OCI-LY3 (cell line): Measurements from ENCODE around the gene LPCAT2.

ENCODE experiments used
- EZH2phosphoT487 ChIP-seq: fragments of 200-600 bp; shearing (Covaris generic); IDR thresholded peaks from 2 replicates; pipeline ENCODE4 v1.6.1; 2018; ENCODE audit warnings: antibody characterized with exemption, mixed run types, low read depth
- TF ChIP-seq, protein P1 (sequence below): fragments of 200-600, 300-600 bp; sonication (generic); IDR thresholded peaks from 2 replicates; pipeline ENCODE4 v1.5.1; 2014; ENCODE audit warnings: antibody characterized with exemption, low read length, low read depth

DNA sequence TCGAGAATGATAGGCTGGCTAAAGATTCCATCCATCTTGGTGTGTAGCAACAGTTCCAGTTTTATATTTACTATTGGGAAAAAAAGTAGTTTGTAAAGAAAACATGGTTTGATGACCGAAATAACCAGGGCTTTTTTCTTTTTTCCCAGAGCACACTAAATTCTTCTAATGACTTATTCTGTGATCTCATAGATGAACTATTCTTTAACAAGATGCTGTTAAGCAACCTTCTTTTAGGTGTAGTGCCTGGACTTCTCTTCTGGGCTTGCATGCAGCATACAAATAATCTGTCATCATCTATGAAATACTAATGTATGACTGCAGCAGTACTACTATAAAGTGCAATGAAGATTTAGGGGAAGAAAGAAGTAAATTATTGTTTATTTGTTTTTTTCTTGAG is 46.6 kb downstream of the LPCAT2 start:
- TF ChIP-seq, protein P1, sequence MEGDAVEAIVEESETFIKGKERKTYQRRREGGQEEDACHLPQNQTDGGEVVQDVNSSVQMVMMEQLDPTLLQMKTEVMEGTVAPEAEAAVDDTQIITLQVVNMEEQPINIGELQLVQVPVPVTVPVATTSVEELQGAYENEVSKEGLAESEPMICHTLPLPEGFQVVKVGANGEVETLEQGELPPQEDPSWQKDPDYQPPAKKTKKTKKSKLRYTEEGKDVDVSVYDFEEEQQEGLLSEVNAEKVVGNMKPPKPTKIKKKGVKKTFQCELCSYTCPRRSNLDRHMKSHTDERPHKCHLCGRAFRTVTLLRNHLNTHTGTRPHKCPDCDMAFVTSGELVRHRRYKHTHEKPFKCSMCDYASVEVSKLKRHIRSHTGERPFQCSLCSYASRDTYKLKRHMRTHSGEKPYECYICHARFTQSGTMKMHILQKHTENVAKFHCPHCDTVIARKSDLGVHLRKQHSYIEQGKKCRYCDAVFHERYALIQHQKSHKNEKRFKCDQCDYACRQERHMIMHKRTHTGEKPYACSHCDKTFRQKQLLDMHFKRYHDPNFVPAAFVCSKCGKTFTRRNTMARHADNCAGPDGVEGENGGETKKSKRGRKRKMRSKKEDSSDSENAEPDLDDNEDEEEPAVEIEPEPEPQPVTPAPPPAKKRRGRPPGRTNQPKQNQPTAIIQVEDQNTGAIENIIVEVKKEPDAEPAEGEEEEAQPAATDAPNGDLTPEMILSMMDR: no peak
- TF ChIP-seq EZH2phosphoT487: no peak
